HepG2 (cell line): ENCODE data around the gene AKAP1. TPM values are rescaled to one million over a fixed set of nuclear protein-coding genes. Genes with fewer than 3 reads are reported as not detected.

Experiments
- ARID5B ChIP-seq: IDR thresholded peaks from 2 replicates; pipeline ENCODE4 v1.4.0; 2020; ENCODE audit warnings: mild to moderate bottlenecking, missing genetic modification reagents
- ELK4 ChIP-seq: sonication (generic); formaldehyde crosslinking; IDR thresholded peaks from 2 replicates; pipeline ENCODE4 v1.9.0; 2021; ENCODE audit warnings: missing genetic modification reagents, borderline replicate concordance
- GRHL1 ChIP-seq: sonication (generic); formaldehyde crosslinking; conservative IDR thresholded peaks from 2 replicates; pipeline ENCODE4 v1.8.0; 2022; ENCODE audit warnings: missing genetic modification reagents
- IRF1 ChIP-seq: sonication (generic); formaldehyde crosslinking; IDR thresholded peaks from 2 replicates; pipeline ENCODE4 v1.4.0; 2020; ENCODE audit warnings: low read depth, mild to moderate bottlenecking, missing genetic modification reagents
- MED1 ChIP-seq: sonication (generic); formaldehyde crosslinking; IDR thresholded peaks from 2 replicates; pipeline ENCODE4 v1.4.0; 2020; ENCODE audit warnings: missing genetic modification reagents
- NRL ChIP-seq: sonication (generic); formaldehyde crosslinking; IDR thresholded peaks from 2 replicates; pipeline ENCODE4 v1.5.0; 2020; ENCODE audit warnings: missing genetic modification reagents, mild to moderate bottlenecking, moderate library complexity, borderline replicate concordance
- RARA ChIP-seq: IDR thresholded peaks from 2 replicates; pipeline ENCODE4 v1.6.1; 2016; ENCODE audit warnings: missing genetic modification reagents, missing compliant biosample characterization
- SKIL ChIP-seq: sonication (generic); formaldehyde crosslinking; IDR thresholded peaks from 2 replicates; pipeline ENCODE4 v1.8.0; 2022; ENCODE audit warnings: missing genetic modification reagents, mild to moderate bottlenecking, moderate library complexity, borderline replicate concordance
- SUZ12 ChIP-seq: fragments of 150-350 bp; IDR thresholded peaks from 2 replicates; pipeline ENCODE4 v1.6.1; 2014; ENCODE audit warnings: low read depth, low read length
- TEAD3 ChIP-seq: optimal IDR thresholded peaks from 2 replicates; pipeline ENCODE3; 2016; ENCODE audit warnings: borderline replicate concordance
- ZHX1 ChIP-seq: sonication (generic); formaldehyde crosslinking; IDR thresholded peaks from 2 replicates; pipeline ENCODE4 v1.8.1; 2022; ENCODE audit warnings: low read depth, mild to moderate bottlenecking, missing genetic modification reagents
- ZNF20 ChIP-seq: sonication (generic); formaldehyde crosslinking; IDR thresholded peaks from 2 replicates; pipeline ENCODE4 v1.4.0; 2020; ENCODE audit warnings: mild to moderate bottlenecking, moderate library complexity, missing genetic modification reagents
- ZNF234 ChIP-seq: sonication (generic); formaldehyde crosslinking; conservative IDR thresholded peaks from 2 replicates; pipeline ENCODE4 v1.5.1; 2020; ENCODE audit warnings: mild to moderate bottlenecking, missing genetic modification reagents
- ZNF414 ChIP-seq: sonication (generic); formaldehyde crosslinking; IDR thresholded peaks from 2 replicates; pipeline ENCODE4 v1.5.0; 2020; ENCODE audit warnings: missing genetic modification reagents
- ZNF580 ChIP-seq: IDR thresholded peaks from 2 replicates; pipeline ENCODE4 v1.6.1; 2016; ENCODE audit warnings: low read depth, borderline replicate concordance
- polyA plus RNA-seq, 8 experiments: library from polyadenylated mRNA; depleted of rRNA in 3 of 8; stranded (reverse) in 7 of 8; unstranded in 1 of 8; fragments of >200 nt; fragmentation: Illumina TruSeq in 4 of 8; extraction: Trizol in 4 of 8; gene quantifications; 2 replicates each; pipeline versions ENCODE4 v1.2.1 to v1.2.3, GENCODE V29; 2011 to 2016; ENCODE audit warnings: low read depth in 4 of 8, missing spikeins in 1 of 8, mixed read lengths in 1 of 8; ENCODE audit not compliant: insufficient read depth in 1 of 8
- total RNA-seq, 5 experiments: library from RNA; depleted of rRNA; stranded (reverse); fragments of >200 nt; fragmentation: Illumina TruSeq; extraction: Trizol; gene quantifications; 2 replicates each; pipeline ENCODE4 v1.2.3, GENCODE V29; 2016; ENCODE audit warnings: low read depth in 1 of 5

The AKAP1 gene
- total and polyA plus RNA-seq, 2 of the 13 experiments (the other 11 are each of a cell fraction or from before 2014, with no cell fraction given): 101 to 131 TPM

- peak; percentile 38; the same call in 1 of the 2 replicates for TF ChIP-seq ARID5B (CRISPR knock-in tag)
- no peak for TF ChIP-seq TEAD3 (CRISPR knock-in tag)
- TF ChIP-seq SUZ12: no peak
- no peak for TF ChIP-seq GRHL1 (CRISPR knock-in tag)
- peak; percentile 96 for TF ChIP-seq RARA
- TF ChIP-seq MED1 (CRISPR knock-in tag): no peak
- TF ChIP-seq IRF1 (CRISPR knock-in tag): no peak
- peak; percentile 30; the same call in 1 of the 2 replicates for TF ChIP-seq ELK4 (CRISPR knock-in tag)
- no peak for TF ChIP-seq ZNF234 (CRISPR knock-in tag)
- TF ChIP-seq ZNF414: no peak
- TF ChIP-seq ZNF580 (CRISPR knock-in tag): 0 out of 2 replicates have a peak, but pooled peaks have one; percentile 7
- no peak for TF ChIP-seq ZHX1 (CRISPR knock-in tag)
- TF ChIP-seq SKIL (CRISPR knock-in tag): peak; percentile 82
- TF ChIP-seq ZNF20: no peak
- no peak for TF ChIP-seq NRL (CRISPR knock-in tag)
These were observed 28.6 kb downstream of the AKAP1 start (continued) for GRCh38 chr17:57113656-57114055.
